Mucosa of stomach (tissue), 1 donor: ENCODE data around the gene FAAP24.
"Not testable (repeated sequence)": the region's sequence is repeated elsewhere in the genome, so short reads cannot be mapped to it uniquely, and the experiment has no call there.

Experiments
- H3K27me3 ChIP-seq: one replicate; pipeline ENCODE4 v1.7.0; 2013; ENCODE audit warnings: mild to moderate bottlenecking, low read length; ENCODE audit not compliant: control insufficient read depth, insufficient read depth
- H3K36me3 ChIP-seq: one replicate; pipeline ENCODE4 v1.7.0; 2013; ENCODE audit warnings: low read length; ENCODE audit not compliant: control insufficient read depth, insufficient read depth
- H3K4me1 ChIP-seq: one replicate; pipeline ENCODE4 v1.7.0; 2013; ENCODE audit warnings: mild to moderate bottlenecking, low read length; ENCODE audit not compliant: control insufficient read depth, insufficient read depth
- H3K4me3 ChIP-seq: one replicate; pipeline ENCODE4 v1.7.0; 2013; ENCODE audit warnings: low read length
- H3K9ac ChIP-seq: one replicate; pipeline ENCODE4 v1.7.0; 2013; ENCODE audit warnings: mild to moderate bottlenecking, low read length, moderate library complexity
- H3K9me3 ChIP-seq: one replicate; pipeline ENCODE4 v1.7.0; 2013; ENCODE audit warnings: mild to moderate bottlenecking, low read length, moderate library complexity; ENCODE audit not compliant: control insufficient read depth
- donor health status: Pancreatic carcinoma.

The FAAP24 gene

GRCh38 chr19:33002126-33002865 is 30.3 kb downstream of the FAAP24 start:
- not testable (repeated sequence) for H3K9ac ChIP-seq, H3K4me1 ChIP-seq, H3K9me3 ChIP-seq, H3K4me3 ChIP-seq, H3K27me3 ChIP-seq
- H3K36me3 ChIP-seq = peaks cover 11% of the 10 kb centered on the region

DNA sequence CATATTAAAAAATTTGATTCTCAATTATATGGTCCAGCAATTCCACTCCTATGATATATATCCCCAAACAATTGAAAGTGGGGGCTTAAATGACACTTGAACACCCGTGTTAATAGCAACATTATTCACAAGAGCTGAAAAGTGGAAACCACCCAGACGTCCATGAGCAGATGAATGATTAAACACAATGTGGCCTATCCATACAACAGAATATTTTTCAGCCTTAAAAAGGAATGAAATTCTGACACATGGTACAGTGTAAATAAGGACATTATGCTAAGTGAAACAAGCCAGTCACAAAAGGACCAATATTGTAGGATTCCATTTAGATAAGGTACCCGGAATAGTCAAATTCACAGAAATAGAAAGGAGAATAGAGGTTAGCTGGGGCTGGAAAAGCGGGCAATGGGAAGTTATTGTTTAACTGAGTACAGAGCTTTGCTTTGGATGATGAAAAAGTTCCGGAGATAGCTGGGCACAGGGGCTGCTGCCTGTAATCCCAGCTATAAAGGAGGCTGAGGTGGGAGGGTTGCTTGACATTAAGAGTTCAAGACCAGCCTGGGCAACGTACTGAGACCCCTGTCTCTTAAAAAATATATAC is 31.5 kb downstream of the FAAP24 start:
- H3K27me3 ChIP-seq, H3K4me3 ChIP-seq, H3K4me1 ChIP-seq, H3K9me3 ChIP-seq, H3K9ac ChIP-seq: not testable (repeated sequence)
- peaks cover 11% of the 10 kb centered on the region for H3K36me3 ChIP-seq

DNA sequence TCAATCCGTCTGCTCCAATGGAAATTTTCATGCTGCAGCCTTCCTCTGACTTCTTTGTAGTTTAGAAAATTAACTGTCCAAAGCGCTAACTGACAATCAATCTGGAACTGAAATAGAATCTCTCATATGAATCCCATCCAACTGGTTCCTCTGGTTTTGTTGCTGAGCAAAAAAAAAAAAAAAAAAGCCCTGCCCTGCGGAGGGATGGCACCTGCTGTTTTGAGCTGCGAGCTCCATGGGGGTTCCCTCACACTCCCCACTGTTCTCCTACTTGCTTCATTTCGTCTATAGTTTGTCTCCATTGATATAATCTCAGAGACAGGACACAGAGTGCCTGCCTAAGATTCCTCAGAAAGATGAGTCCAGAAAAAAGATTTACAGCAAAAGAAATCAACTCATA is 33.4 kb downstream of the FAAP24 start:
- peaks cover 10% of the 10 kb centered on the region for H3K36me3 ChIP-seq
- peaks cover 6% of the 10 kb centered on the region for H3K4me1 ChIP-seq
- H3K27me3 ChIP-seq = no peaks in the 10 kb centered on the region
- no peak overlapping the region for H3K4me3 ChIP-seq
- no peak overlapping the region for H3K9ac ChIP-seq
- H3K9me3 ChIP-seq = no peaks in the 10 kb centered on the region

DNA sequence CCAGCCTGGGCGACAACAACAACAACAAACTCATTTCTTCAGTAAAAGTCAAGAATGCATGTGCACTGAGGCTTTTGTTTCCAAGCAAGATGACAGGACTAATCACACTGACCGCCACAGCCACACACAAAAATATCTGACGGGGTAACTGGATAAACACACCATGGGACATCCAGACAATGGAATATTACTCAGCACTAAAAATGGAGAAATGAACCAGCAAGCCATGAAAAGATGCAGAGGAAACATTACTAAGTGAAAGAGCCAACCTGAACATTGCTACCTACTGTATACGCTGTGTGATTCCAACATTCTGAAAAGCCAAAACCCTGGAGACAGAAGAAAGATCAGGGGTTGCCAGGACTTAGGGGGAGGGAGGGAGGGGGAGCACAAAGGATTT is 36.7 kb downstream of the FAAP24 start:
- Histone ChIP-seq H3K4me3 (no peak overlapping the region), H3K9ac (no peak overlapping the region), H3K36me3 (peaks cover 5% of the 10 kb centered on the region), H3K4me1 (peaks cover 6% of the 10 kb centered on the region), H3K27me3 (no peaks in the 10 kb centered on the region), H3K9me3 (no peaks in the 10 kb centered on the region)

- not testable (repeated sequence) for H3K27me3 ChIP-seq, H3K4me1 ChIP-seq, H3K9me3 ChIP-seq, H3K36me3 ChIP-seq, H3K4me3 ChIP-seq, H3K9ac ChIP-seq
Measured at GRCh38 chr19:33010891-33011290, 38.8 kb downstream of the FAAP24 start.

GRCh38 chr19:33022472-33023116 is 50.6 kb downstream of the FAAP24 start:
- H3K4me3 ChIP-seq = no peak overlapping the region

GRCh38 chr19:33024398-33024797 is 52.4 kb downstream of the FAAP24 start:
- Histone ChIP-seq H3K4me1 (peaks cover 8% of the 10 kb centered on the region), H3K27me3 (no peaks in the 10 kb centered on the region), H3K9ac (no peak overlapping the region), H3K36me3 (no peaks in the 10 kb centered on the region), H3K4me3 (no peak overlapping the region), H3K9me3 (no peaks in the 10 kb centered on the region)

More at GRCh38 chr19:33022472-33023116, 50.6 kb downstream of the FAAP24 start:
- Histone ChIP-seq H3K4me1 (peaks cover 8% of the 10 kb centered on the region), H3K27me3 (no peaks in the 10 kb centered on the region), H3K36me3 (no peaks in the 10 kb centered on the region), H3K9ac (no peak overlapping the region), H3K9me3 (no peaks in the 10 kb centered on the region)

GRCh38 chr19:33025468-33026238 is 53.6 kb downstream of the FAAP24 start:
- H3K36me3 ChIP-seq, H3K4me3 ChIP-seq, H3K9ac ChIP-seq, H3K9me3 ChIP-seq, H3K27me3 ChIP-seq: not testable (repeated sequence)
- H3K4me1 ChIP-seq = peaks cover 13% of the 10 kb centered on the region

DNA sequence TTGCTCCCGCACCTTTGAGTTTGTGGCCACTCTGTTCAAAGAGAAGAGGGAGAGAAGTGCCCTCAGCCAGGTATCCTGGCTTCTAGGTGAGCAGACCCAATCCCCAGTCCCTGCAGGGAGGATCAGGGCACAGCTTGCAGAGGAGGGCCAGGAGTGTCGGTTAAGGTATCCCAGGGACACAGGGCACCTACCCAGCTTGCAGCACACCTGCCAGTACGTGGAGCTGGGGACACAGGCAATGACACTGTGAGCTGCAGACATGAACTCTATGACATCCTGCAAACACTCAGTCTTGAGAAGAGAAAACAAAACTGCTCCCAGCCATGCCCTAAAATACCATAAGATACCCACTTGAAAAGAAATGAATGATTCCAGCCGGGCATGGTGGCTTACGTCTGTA is 54.6 kb downstream of the FAAP24 start:
- H3K27me3 ChIP-seq, H3K4me3 ChIP-seq, H3K9me3 ChIP-seq, H3K36me3 ChIP-seq, H3K9ac ChIP-seq: not testable (repeated sequence)
- peaks cover 13% of the 10 kb centered on the region for H3K4me1 ChIP-seq
